Glutamatergic neuron (in vitro differentiated cells): Measurements from ENCODE around the gene COL16A1. TPM values are rescaled to one million over a fixed set of nuclear protein-coding genes. Genes with fewer than 3 reads are reported as not detected.

ENCODE experiments used
- DNase-seq: peaks from one replicate; pipeline ENCODE4 v3.0.0; 2022
- H3K27ac Mint-ChIP-seq: one replicate; pipeline ENCODE4 v1.8.0; 2020; ENCODE audit warnings: mild to moderate bottlenecking, mixed read lengths, inconsistent platforms; ENCODE audit not compliant: unreplicated experiment
- H3K27me3 Mint-ChIP-seq: one replicate; pipeline ENCODE4 v1.8.0; 2020; ENCODE audit warnings: mild to moderate bottlenecking, moderate library complexity, mixed read lengths, inconsistent platforms; ENCODE audit not compliant: unreplicated experiment
- H3K36me3 Mint-ChIP-seq: one replicate; pipeline ENCODE4 v1.8.0; 2020; ENCODE audit warnings: mild to moderate bottlenecking, mixed read lengths, inconsistent platforms; ENCODE audit not compliant: unreplicated experiment
- H3K4me1 Mint-ChIP-seq: one replicate; pipeline ENCODE4 v1.8.0; 2020; ENCODE audit warnings: mild to moderate bottlenecking, low read depth, mixed read lengths, inconsistent platforms; ENCODE audit not compliant: unreplicated experiment
- H3K4me3 Mint-ChIP-seq: one replicate; pipeline ENCODE4 v1.8.0; 2020; ENCODE audit warnings: mild to moderate bottlenecking, mixed read lengths, inconsistent platforms; ENCODE audit not compliant: unreplicated experiment
- H3K9me3 Mint-ChIP-seq: one replicate; pipeline ENCODE4 v1.8.0; 2020; ENCODE audit warnings: mild to moderate bottlenecking, moderate library complexity, mixed read lengths, inconsistent platforms; ENCODE audit not compliant: unreplicated experiment
- CTCF ChIP-seq: fragments of 200-600 bp; sonication (generic); IDR thresholded peaks from one replicate; pipeline ENCODE4 v1.5.0; 2021; ENCODE audit not compliant: partially characterized antibody, unreplicated experiment
- total RNA-seq: library from RNA; stranded (reverse); fragmentation: NEBNext Ultra II Directional; extraction: Animal tissue kit (Norgen Biotek cat#: 25700); gene quantifications from one replicate; pipeline ENCODE4 v1.2.1, GENCODE V29; 2021; ENCODE audit not compliant: unreplicated experiment

COL16A1 gene
- total RNA-seq, 1 donor from 2014 or later, result 52.2 TPM

GRCh38 chr1:31657972-31658510, 45.8 kb downstream of the COL16A1 start:
- Mint-ChIP-seq H3K4me1 (peaks cover 15% of the 10 kb centered on the region), H3K27ac (no peak overlapping the region), H3K27me3 (peaks cover 6% of the 10 kb centered on the region), H3K4me3 (no peak overlapping the region), H3K9me3 (peaks cover 5% of the 10 kb centered on the region), H3K36me3 (no peaks in the 10 kb centered on the region)
- DNase-seq, result no peak
- no peak for TF ChIP-seq CTCF

- Mint-ChIP-seq H3K27ac (no peak overlapping the region), H3K4me1 (peaks cover 11% of the 10 kb centered on the region), H3K36me3 (no peaks in the 10 kb centered on the region), H3K4me3 (no peak overlapping the region), H3K27me3 (peaks cover 6% of the 10 kb centered on the region), H3K9me3 (peaks cover 5% of the 10 kb centered on the region)
- TF ChIP-seq CTCF, result no peak
- no peak for DNase-seq
These were observed 46.6 kb downstream of the COL16A1 start for GRCh38 chr1:31657020-31657804.

- DNase-seq, result no peak
- TF ChIP-seq CTCF, result no peak
- Mint-ChIP-seq H3K27ac (no peak overlapping the region), H3K27me3 (peaks cover 5% of the 10 kb centered on the region), H3K4me3 (no peak overlapping the region), H3K4me1 (peaks cover 13% of the 10 kb centered on the region), H3K9me3 (peaks cover 5% of the 10 kb centered on the region), H3K36me3 (no peaks in the 10 kb centered on the region)
These were observed 48.1 kb downstream of the COL16A1 start for GRCh38 chr1:31655756-31656155.

DNA sequence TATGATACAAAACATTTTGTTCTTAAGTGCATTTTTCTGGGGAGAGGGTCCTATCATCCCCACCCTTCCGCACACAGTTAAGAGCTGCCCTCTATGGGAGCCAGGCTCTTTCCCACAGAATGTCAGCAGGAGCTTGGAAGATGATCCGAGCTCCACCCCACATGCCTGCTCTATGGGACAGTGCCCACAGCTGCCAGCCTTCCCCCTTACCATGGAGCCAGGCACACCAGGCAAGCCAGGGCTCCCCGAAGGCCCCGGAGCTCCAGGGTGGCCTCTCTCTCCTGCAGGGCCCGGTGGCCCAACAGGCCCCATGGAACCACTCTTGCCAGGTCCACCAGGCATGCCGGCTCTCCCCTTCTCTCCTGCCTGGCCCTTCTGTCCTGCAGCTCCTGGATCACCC, 48.7 kb downstream of the COL16A1 start:
- Mint-ChIP-seq H3K9me3 (peaks cover 3% of the 10 kb centered on the region), H3K36me3 (no peaks in the 10 kb centered on the region), H3K4me1 (peaks cover 19% of the 10 kb centered on the region), H3K27ac (no peak overlapping the region), H3K27me3 (peaks cover 1% of the 10 kb centered on the region), H3K4me3 (no peak overlapping the region)
- DNase-seq, result no peak
- no peak for TF ChIP-seq CTCF

DNA sequence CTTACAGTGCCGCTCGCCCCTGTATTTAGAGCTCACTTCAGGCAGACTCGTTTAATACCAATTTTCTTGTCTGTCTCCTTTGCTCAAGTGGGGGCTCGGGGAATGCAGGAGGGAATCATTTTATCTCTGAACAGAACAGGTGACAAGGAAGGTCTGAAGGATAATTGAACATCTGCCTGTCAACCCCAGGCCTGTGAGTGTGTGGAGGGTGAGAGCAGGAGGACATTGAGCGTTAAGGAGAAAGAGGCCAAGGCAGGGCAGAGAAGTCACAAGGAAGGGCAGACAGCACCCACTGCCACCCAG, 49.4 kb downstream of the COL16A1 start:
- no peaks in the 10 kb centered on the region for H3K36me3 Mint-ChIP-seq
- H3K9me3 Mint-ChIP-seq, result peaks cover 2% of the 10 kb centered on the region
- H3K4me3 Mint-ChIP-seq, result no peak overlapping the region
- no peak overlapping the region for H3K27ac Mint-ChIP-seq
- H3K27me3 Mint-ChIP-seq, result no peaks in the 10 kb centered on the region
- no peak for DNase-seq
- H3K4me1 Mint-ChIP-seq, result peaks cover 19% of the 10 kb centered on the region
- no peak for TF ChIP-seq CTCF
